Pericardium fibroblast (primary cell): ENCODE data around the gene ZNF529. TPM values are rescaled to one million over a fixed set of nuclear protein-coding genes. Genes with fewer than 3 reads are reported as not detected.

Source experiments
- total RNA-seq: library from RNA; depleted of rRNA; stranded (reverse); fragments of >200 nt; gene quantifications from 2 replicates; pipeline ENCODE4 v1.2.3, GENCODE V29; 2015

Gene ZNF529
- total RNA-seq: 3.4 and 7.9 TPM in 2 replicates

GRCh38 chr19:36573020-36573894 lies at the start of gene ZNF529:
ZNF529 (minus strand) TSS chr19:36573292; CDS start chr19:36572346, 946 bp downstream.

GRCh38 chr19:36605101-36605876 lies 32.2 kb upstream of the ZNF529 start, which contains the start of gene ZNF382:
ZNF382 (plus strand) TSS chr19:36605313; CDS start chr19:36609915, 4,602 bp downstream.

GRCh38 chr19:36528194-36528920 lies 44.7 kb downstream of the ZNF529 start, which contains the start of gene ZNF260:
ZNF260 (minus strand) TSS chr19:36528271; CDS start chr19:36515238, 13,033 bp downstream.

Other genes starting within 250 kb of the ZNF529 start
- 1.1 and 1.3 TPM in 2 replicates for gene ZFP14, start 194.1 kb downstream of the ZNF529 start, total RNA-seq
- 5.0 and 7.1 TPM in 2 replicates for gene ZFP82, start 154.6 kb downstream of the ZNF529 start, total RNA-seq
- 2.7 and 4.3 TPM in 2 replicates for gene ZNF566, start 83.7 kb downstream of the ZNF529 start, total RNA-seq
- gene ZNF260, start 45.0 kb downstream of the ZNF529 start, total RNA-seq: 7.7 and 8.8 TPM in 2 replicates
- 2.6 and 10.6 TPM in 2 replicates for gene ZNF382, start 32.0 kb upstream of the ZNF529 start, total RNA-seq
- 2.8 and 5.1 TPM in 2 replicates for gene ZNF461, start 93.5 kb upstream of the ZNF529 start, total RNA-seq
- 3.3 and 4.6 TPM in 2 replicates for gene ZNF567, start 114.3 kb upstream of the ZNF529 start, total RNA-seq
- gene ZNF850, start 199.5 kb upstream of the ZNF529 start, total RNA-seq: 0.85 and 3.4 TPM in 2 replicates